H1 (cell line): ENCODE data around the gene SSRP1. TPM values are rescaled to one million over a fixed set of nuclear protein-coding genes. Genes with fewer than 3 reads are reported as not detected.

Experiments
- CTCF ChIA-PET: fragments of 300-600 bp; sonication (Branson Sonifier 250); formaldehyde crosslinking; loops from one replicate; lab custom pipeline; 2021; ENCODE audit not compliant: partially characterized antibody; lab: Charles Lee
- POLR2A ChIA-PET: fragments of 300-600 bp; sonication (Branson Sonifier 250); formaldehyde crosslinking; loops from one replicate; lab custom pipeline; 2021; ENCODE audit warnings: inconsistent platforms; ENCODE audit not compliant: partially characterized antibody; lab: Charles Lee
- DNase-seq, 2 experiments: peaks; one replicate each; pipeline versions ENCODE4 v3.0.0 to v3.0.0-alpha.2; 2010 to 2022; ENCODE audit warnings: low spot score in 2 of 2, low read depth in 1 of 2, mixed read lengths in 1 of 2
- FAIRE-seq: peaks from 2 replicates; lab custom pipeline; 2011; peaks lifted over from hg19 to GRCh38; lab: Jason Lieb, UNC
- H2AFZ ChIP-seq: 2 replicates; pipeline ENCODE4 v1.8.1; 2012; ENCODE audit warnings: low read length, inconsistent platforms
- H2AK5ac ChIP-seq: 2 replicates; pipeline ENCODE4 v1.6.1; 2013; ENCODE audit warnings: low read depth, low read length
- H2BK120ac ChIP-seq: replicated peaks from 2 replicates; pipeline ENCODE3; 2013; ENCODE audit warnings: low read depth, low read length, inconsistent platforms
- H2BK12ac ChIP-seq: 2 replicates; pipeline ENCODE4 v1.6.1; 2013; ENCODE audit warnings: low read depth, low read length
- H2BK15ac ChIP-seq: 2 replicates; pipeline ENCODE4 v1.6.1; 2013; ENCODE audit warnings: low read length
- H2BK20ac ChIP-seq: 2 replicates; pipeline ENCODE4 v1.6.1; 2013; ENCODE audit warnings: low read length
- H2BK5ac ChIP-seq: 2 replicates; pipeline ENCODE4 v1.6.1; 2013; ENCODE audit warnings: low read depth, low read length
- H3K14ac ChIP-seq: 2 replicates; pipeline ENCODE4 v1.6.1; 2013; ENCODE audit warnings: inconsistent platforms; ENCODE audit not compliant: insufficient read length
- H3K18ac ChIP-seq: 2 replicates; pipeline ENCODE4 v1.6.1; 2013; ENCODE audit warnings: low read length; ENCODE audit errors: extremely low read depth
- H3K23ac ChIP-seq: 2 replicates; pipeline ENCODE4 v1.6.1; 2013; ENCODE audit warnings: inconsistent platforms; ENCODE audit not compliant: insufficient read length
- H3K23me2 ChIP-seq: 2 replicates; pipeline ENCODE4 v1.6.1; 2013; ENCODE audit warnings: low read depth, low read length
- H3K27ac ChIP-seq: 2 replicates; pipeline ENCODE4 v1.6.1; 2011; ENCODE audit warnings: low read depth, low read length, inconsistent platforms
- H3K27me3 ChIP-seq, 4 experiments: replicated peaks in 1 of 4; 1 replicate in 1 of 4; 2 replicates in 3 of 4; pipeline versions ENCODE4 v1.6.1 to v1.8.1; 2011 to 2013; ENCODE audit warnings: low read length in 3 of 4, mild to moderate bottlenecking in 3 of 4, inconsistent platforms in 2 of 4, mixed read lengths in 2 of 4, moderate library complexity in 1 of 4; ENCODE audit not compliant: control insufficient read depth in 3 of 4, insufficient read depth in 3 of 4; ENCODE audit errors: extremely low read depth in 1 of 4
- H3K36me3 ChIP-seq, 4 experiments: 2 replicates each; pipeline versions ENCODE4 v1.6.1 to v1.8.1; 2011 to 2013; ENCODE audit warnings: mild to moderate bottlenecking in 4 of 4, low read length in 3 of 4, moderate library complexity in 2 of 4, control low read depth in 1 of 4, inconsistent platforms in 1 of 4; ENCODE audit not compliant: insufficient read depth in 4 of 4, control insufficient read depth in 2 of 4
- H3K4ac ChIP-seq: replicated peaks from 2 replicates; pipeline ENCODE3; 2013; ENCODE audit warnings: low read length, low read depth, mixed read lengths, inconsistent platforms; ENCODE audit not compliant: insufficient read length
- H3K4me1 ChIP-seq, 4 experiments: replicated peaks in 1 of 4; 1 replicate in 1 of 4; 2 replicates in 3 of 4; pipeline versions ENCODE4 v1.6.1 to v1.8.1; 2011 to 2013; ENCODE audit warnings: low read length in 3 of 4, inconsistent platforms in 2 of 4, mixed read lengths in 1 of 4; ENCODE audit not compliant: insufficient read depth in 4 of 4, control insufficient read depth in 3 of 4
- H3K4me2 ChIP-seq, 2 experiments: 2 replicates each; pipeline versions ENCODE4 v1.6.1 to v1.8.1; 2011 to 2013; ENCODE audit warnings: low read depth in 2 of 2, low read length in 2 of 2, control low read depth in 1 of 2, inconsistent platforms in 1 of 2, mild to moderate bottlenecking in 1 of 2; ENCODE audit not compliant: insufficient read depth in 1 of 2
- H3K4me3 ChIP-seq, 4 experiments: fragments of 200-600, 300-600 bp in 1 of 4; sonication (generic), shearing (Covaris generic), sonication (Bioruptor Twin) in 1 of 4; 2 replicates each; pipeline versions ENCODE4 v1.5.1 to v1.8.1; 2011 to 2016; ENCODE audit warnings: low read length in 4 of 4, low read depth in 3 of 4, control low read depth in 2 of 4, inconsistent platforms in 2 of 4, mild to moderate bottlenecking in 2 of 4, mixed read lengths in 1 of 4, moderate library complexity in 1 of 4; ENCODE audit not compliant: insufficient read depth in 2 of 4; ENCODE audit errors: extremely low read depth in 1 of 4
- H3K56ac ChIP-seq: replicated peaks from 2 replicates; pipeline ENCODE3; 2013; ENCODE audit warnings: low read depth, mild to moderate bottlenecking, mixed read lengths, low read length, inconsistent platforms; ENCODE audit not compliant: insufficient read length
- H3K79me1 ChIP-seq: 2 replicates; pipeline ENCODE4 v1.6.1; 2013; ENCODE audit warnings: low read depth, low read length, control low read depth
- H3K79me2 ChIP-seq, 2 experiments: 2 replicates each; pipeline versions ENCODE4 v1.6.1 to v1.8.1; 2012 to 2013; ENCODE audit warnings: low read length in 2 of 2, mild to moderate bottlenecking in 2 of 2, inconsistent platforms in 1 of 2; ENCODE audit not compliant: insufficient read depth in 2 of 2, control insufficient read depth in 1 of 2
- H3K9ac ChIP-seq, 4 experiments: replicated peaks in 1 of 4; 1 replicate in 1 of 4; 2 replicates in 3 of 4; pipeline versions ENCODE4 v1.6.1 to v1.8.1; 2011 to 2013; ENCODE audit warnings: low read depth in 3 of 4, low read length in 3 of 4, control low read depth in 2 of 4, mild to moderate bottlenecking in 2 of 4, moderate library complexity in 2 of 4, inconsistent platforms in 1 of 4; ENCODE audit errors: extremely low read depth in 1 of 4
- H3K9me3 ChIP-seq, 2 experiments: 2 replicates each; pipeline versions ENCODE4 v1.6.1 to v1.8.1; 2012 to 2013; ENCODE audit warnings: mild to moderate bottlenecking in 2 of 2, moderate library complexity in 2 of 2, control low read depth in 1 of 2, inconsistent platforms in 1 of 2, low read depth in 1 of 2, low read length in 1 of 2, mixed read lengths in 1 of 2; ENCODE audit not compliant: insufficient read depth in 2 of 2
- H4K20me1 ChIP-seq, 2 experiments: replicated peaks in 1 of 2; 2 replicates each; pipeline versions ENCODE3 to v1.8.1; 2011 to 2013; ENCODE audit warnings: inconsistent platforms in 2 of 2, low read length in 2 of 2, mild to moderate bottlenecking in 1 of 2; ENCODE audit not compliant: insufficient read depth in 2 of 2, control insufficient read depth in 1 of 2
- H4K5ac ChIP-seq: 2 replicates; pipeline ENCODE4 v1.6.1; 2013; ENCODE audit warnings: low read length, low read depth, mixed read lengths, inconsistent platforms; ENCODE audit not compliant: insufficient read length
- H4K8ac ChIP-seq: 2 replicates; pipeline ENCODE4 v1.8.0; 2013; ENCODE audit warnings: mild to moderate bottlenecking, moderate library complexity, low read length, inconsistent platforms; ENCODE audit not compliant: insufficient read depth; ENCODE audit errors: extremely low read depth
- H4K91ac ChIP-seq: replicated peaks from 2 replicates; pipeline ENCODE3; 2013; ENCODE audit warnings: low read length, mixed read lengths, inconsistent platforms; ENCODE audit not compliant: insufficient read length
- BRCA1 ChIP-seq: IDR thresholded peaks from 2 replicates; pipeline ENCODE4 v1.6.1; 2012; ENCODE audit warnings: low read depth, low read length, improper control_type of control experiment
- CTBP2 ChIP-seq: IDR thresholded peaks from 2 replicates; pipeline ENCODE4 v1.7.0; 2011; ENCODE audit warnings: borderline replicate concordance, mild to moderate bottlenecking, moderate library complexity, mixed read lengths, low read length; ENCODE audit not compliant: insufficient read depth, insufficient read length
- HDAC2 ChIP-seq, 2 experiments: fragments of 300-600 bp in 1 of 2; sonication (generic) in 1 of 2; IDR thresholded peaks; 2 replicates each; pipeline ENCODE4 v1.6.1; 2011 to 2012; ENCODE audit warnings: low read depth in 2 of 2, low read length in 2 of 2, mild to moderate bottlenecking in 2 of 2, moderate library complexity in 2 of 2, borderline replicate concordance in 1 of 2, inconsistent platforms in 1 of 2
- JUN ChIP-seq: IDR thresholded peaks from 2 replicates; pipeline ENCODE4 v1.6.1; 2011; ENCODE audit warnings: low read depth, mild to moderate bottlenecking, improper control_type of control experiment, low read length
- PHF8 ChIP-seq: fragments of 200-600 bp; sonication (generic); conservative IDR thresholded peaks from 2 replicates; pipeline ENCODE4 v1.7.1; 2012; ENCODE audit warnings: low read depth, mild to moderate bottlenecking, inconsistent platforms, low read length, moderate library complexity
- RFX5 ChIP-seq: IDR thresholded peaks from 2 replicates; pipeline ENCODE4 v1.6.1; 2011; ENCODE audit warnings: low read depth, low read length, improper control_type of control experiment, borderline replicate concordance
- SP2 ChIP-seq: IDR thresholded peaks from 2 replicates; pipeline ENCODE4 v1.6.1; 2012; ENCODE audit warnings: mild to moderate bottlenecking, low read length, inconsistent platforms
- SUZ12 ChIP-seq: fragments of 200-600 bp; sonication (generic); IDR thresholded peaks from 2 replicates; pipeline ENCODE4 v1.6.1; 2012; ENCODE audit warnings: mild to moderate bottlenecking, inconsistent platforms, low read length, moderate library complexity, mixed read lengths
- WGBS, 2 experiments: shearing (Covaris generic) in 1 of 2; methylation state at CpG; one replicate each; pipeline versions ENCODE4 v1.1.6 to v1.1.7; 2013 to 2015; ENCODE audit warnings: low lambda C conversion rate in 2 of 2, mixed read lengths in 2 of 2, inconsistent platforms in 1 of 2, low coverage in 1 of 2, missing lambda C conversion rate in 1 of 2; ENCODE audit not compliant: insufficient replicate concordance in 2 of 2, insufficient coverage in 1 of 2, insufficient read length in 1 of 2; ENCODE audit errors: extremely low coverage in 1 of 2, missing lambda C conversion rate in 1 of 2; 5-methylcytosine and 5-hydroxymethylcytosine counted together
- polyA plus RNA-seq, 7 experiments: library from polyadenylated mRNA; depleted of rRNA in 3 of 7; stranded (reverse) in 5 of 7; unstranded in 2 of 7; fragments of >200 nt in 5 of 7; fragments of 200-250 nt in 2 of 7; gene quantifications; 1 replicate in 5 of 7; 2 replicates in 1 of 7; 4 replicates in 1 of 7; pipeline versions ENCODE4 v1.2.1 to v1.2.3, GENCODE V29; 2011 to 2013; ENCODE audit warnings: missing spikeins in 2 of 7, mixed read lengths in 2 of 7
- total RNA-seq: library from RNA; stranded (reverse); fragmentation: NEBNext Ultra II Directional; extraction: Animal tissue kit (Norgen Biotek cat#: 25700); gene quantifications from 2 replicates; pipeline ENCODE4 v1.2.1, GENCODE V29; 2021
- TF ChIP-seq, protein P1 (sequence below): IDR thresholded peaks from 2 replicates; pipeline ENCODE4 v1.6.1; 2012; ENCODE audit warnings: inconsistent platforms
- TF ChIP-seq, protein P2 (sequence below): IDR thresholded peaks from 2 replicates; pipeline ENCODE4 v1.6.1; 2012; ENCODE audit warnings: low read length, inconsistent platforms

Gene SSRP1
- total and polyA plus RNA-seq, 2 of the 8 experiments (the other 6 are each of a cell fraction or from before 2014, with no cell fraction given), result 259 to 281 TPM

DNA sequence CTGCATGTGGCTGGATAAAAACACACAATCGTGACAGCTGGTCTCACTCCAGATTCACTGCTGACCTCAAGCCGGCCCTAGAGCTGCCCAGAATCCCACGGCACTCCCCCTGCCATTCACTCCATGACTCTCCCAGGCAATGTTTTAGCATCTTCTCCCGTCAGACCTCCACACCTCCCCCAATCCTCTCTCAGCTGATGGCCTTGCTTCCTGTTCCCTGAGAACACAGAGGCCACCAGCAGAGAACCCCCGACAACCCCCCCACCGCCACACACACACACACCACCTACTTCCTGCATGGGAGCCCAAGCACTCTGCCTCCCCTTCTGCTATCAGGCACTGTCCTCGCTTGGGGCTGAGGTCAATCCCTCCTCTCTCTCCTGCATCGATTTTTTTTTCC, 20.2 kb downstream of the SSRP1 start:
- no peak overlapping the region for H3K27ac ChIP-seq
- TF ChIP-seq SP2 (no peak), PHF8 (no peak), HDAC2 (IDR thresholded peaks at IDR 0.05; ENCODE audit: borderline replicate concordance in 1 of 2, low read depth in 2 of 2, low read length in 2 of 2) (no peak), SUZ12 (no peak), CTBP2 (no peak), JUN (no peak), BRCA1 (no peak), RFX5 (no peak)
- TF ChIP-seq, protein P1, sequence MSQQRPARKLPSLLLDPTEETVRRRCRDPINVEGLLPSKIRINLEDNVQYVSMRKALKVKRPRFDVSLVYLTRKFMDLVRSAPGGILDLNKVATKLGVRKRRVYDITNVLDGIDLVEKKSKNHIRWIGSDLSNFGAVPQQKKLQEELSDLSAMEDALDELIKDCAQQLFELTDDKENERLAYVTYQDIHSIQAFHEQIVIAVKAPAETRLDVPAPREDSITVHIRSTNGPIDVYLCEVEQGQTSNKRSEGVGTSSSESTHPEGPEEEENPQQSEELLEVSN, result no peak
- TF ChIP-seq, protein P2, sequence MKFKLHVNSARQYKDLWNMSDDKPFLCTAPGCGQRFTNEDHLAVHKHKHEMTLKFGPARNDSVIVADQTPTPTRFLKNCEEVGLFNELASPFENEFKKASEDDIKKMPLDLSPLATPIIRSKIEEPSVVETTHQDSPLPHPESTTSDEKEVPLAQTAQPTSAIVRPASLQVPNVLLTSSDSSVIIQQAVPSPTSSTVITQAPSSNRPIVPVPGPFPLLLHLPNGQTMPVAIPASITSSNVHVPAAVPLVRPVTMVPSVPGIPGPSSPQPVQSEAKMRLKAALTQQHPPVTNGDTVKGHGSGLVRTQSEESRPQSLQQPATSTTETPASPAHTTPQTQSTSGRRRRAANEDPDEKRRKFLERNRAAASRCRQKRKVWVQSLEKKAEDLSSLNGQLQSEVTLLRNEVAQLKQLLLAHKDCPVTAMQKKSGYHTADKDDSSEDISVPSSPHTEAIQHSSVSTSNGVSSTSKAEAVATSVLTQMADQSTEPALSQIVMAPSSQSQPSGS, result no peak

More for the DNA sequence above, 20.2 kb downstream of the SSRP1 start:
- ChIA-PET CTCF (interaction anchor here (1.1 kb wide), 1 partner anchor 16 kb away, joined by 3 read pairs; no protein-coding TSS in a partner anchor), POLR2A (interaction anchor here (0.9 to 45.7 kb wide), 7 partner anchors 8 to 324 kb away, joined by 3 to 1279 read pairs (median 4); partner anchors contain the start of genes P2RX3, SSRP1 and TNKS1BP1)
- H2BK20ac ChIP-seq, result no peak overlapping the region
- no peak overlapping the region for H2BK15ac ChIP-seq
- H3K79me1 ChIP-seq, result peaks cover 17% of the 10 kb centered on the region
- no peaks in the 10 kb centered on the region for H3K27me3 ChIP-seq
- H3K4me3 ChIP-seq, result no peak overlapping the region
- H2AK5ac ChIP-seq, result no peak overlapping the region
- H3K23me2 ChIP-seq, result peaks cover 4% of the 10 kb centered on the region; the same call in 1 of the 2 replicates
- FAIRE-seq (no peak), DNase-seq (no peak)
- H3K18ac ChIP-seq, result no peak overlapping the region
- H3K9ac ChIP-seq, result no peak overlapping the region
- H3K4me1 ChIP-seq, result peaks cover 15 to 31% (median 25%) of the 10 kb centered on the region in 4 experiments
- no peak overlapping the region for H2AFZ ChIP-seq
- H2BK12ac ChIP-seq, result no peak overlapping the region
- H3K4ac ChIP-seq, result no peak overlapping the region
- no peak overlapping the region for H3K23ac ChIP-seq
- H4K5ac ChIP-seq, result no peak overlapping the region
- peaks cover 18 to 81% (median 54%) of the 10 kb centered on the region in 4 experiments for H3K36me3 ChIP-seq
- no peak overlapping the region for H3K14ac ChIP-seq
- H4K8ac ChIP-seq, result no peak overlapping the region
- H3K56ac ChIP-seq, result no peak overlapping the region
- peaks cover 0 to 13% of the 10 kb centered on the region in 2 experiments; a peak in 2 of 4 replicates for H3K79me2 ChIP-seq
- no peaks in the 10 kb centered on the region for H3K9me3 ChIP-seq
- H2BK5ac ChIP-seq, result peak overlapping the region; percentile 52; the same call in 1 of the 2 replicates
- no peak overlapping the region for H2BK120ac ChIP-seq
- peak overlapping the region in 1 of 2 experiments; percentile 16; a peak in 1 of 4 replicates for H3K4me2 ChIP-seq
- no peak overlapping the region for H4K91ac ChIP-seq
- WGBS, 2 experiments, result 69% methylated on average over 8 of the region's 8 CpGs; no CpG with 5 or more reads in 1 of the 2 experiments
- peaks cover 0 to 21% of the 10 kb centered on the region in 2 experiments for H4K20me1 ChIP-seq
